Stimulated activated CD8-positive, alpha-beta memory T cell treated with anti-CD3 and anti-CD28 coated beads, Interleukin-4, amount 100 ng/mL, for 1 hour (primary cell): ENCODE results near the gene LMF1.

Source experiments
- DNase-seq, 2 donors: peaks; one replicate each; pipeline ENCODE4 v3.0.0-alpha.2; 2020; ENCODE audit warnings: low read depth in 2 of 2, low spot score in 1 of 2

The LMF1 gene

DNA sequence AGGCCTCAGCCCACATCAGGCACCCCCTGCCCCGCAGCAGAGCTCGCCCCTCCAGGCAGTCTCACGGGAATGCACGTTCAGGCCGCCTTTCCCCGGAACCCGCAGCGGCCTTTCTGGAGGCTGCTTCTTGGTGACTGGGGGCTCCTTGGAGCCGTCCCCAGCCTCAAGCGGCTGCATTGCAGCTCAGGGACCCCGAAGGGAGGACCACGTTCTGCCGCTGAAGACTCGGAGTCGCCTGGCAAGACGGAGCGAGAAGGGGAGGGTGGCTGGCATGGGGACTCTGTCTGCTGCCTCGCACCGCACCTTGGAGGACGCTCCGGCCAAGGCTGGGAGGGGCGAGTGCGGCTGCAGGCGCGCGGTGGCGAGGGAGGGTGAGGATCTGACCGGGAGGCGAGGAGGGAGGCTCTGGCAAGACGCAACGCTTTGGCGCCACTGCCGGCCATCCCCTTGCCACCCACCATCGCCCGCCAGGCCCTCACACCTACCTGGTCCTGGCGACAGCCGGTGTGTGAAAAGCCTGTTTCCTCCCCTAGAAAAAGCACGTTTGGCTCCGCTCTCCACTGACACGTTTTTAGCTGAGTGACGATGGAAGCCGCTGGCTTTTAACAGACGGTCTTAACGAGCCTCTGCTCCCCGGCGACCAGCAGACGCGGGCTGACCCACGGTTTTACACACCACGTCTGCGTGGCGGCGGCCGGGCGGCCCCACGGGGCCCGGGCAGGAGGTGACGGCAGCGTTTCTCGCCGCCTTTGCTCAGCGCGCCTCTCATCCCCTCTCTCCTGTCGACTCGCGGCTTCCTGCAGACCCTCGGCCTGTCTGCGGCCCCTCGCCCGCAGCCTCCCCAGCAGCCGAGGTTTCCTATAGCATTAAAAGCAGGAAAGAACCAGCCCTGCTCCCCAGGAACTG lies 153.5 kb downstream of the LMF1 start:
- no peak for DNase-seq

DNA sequence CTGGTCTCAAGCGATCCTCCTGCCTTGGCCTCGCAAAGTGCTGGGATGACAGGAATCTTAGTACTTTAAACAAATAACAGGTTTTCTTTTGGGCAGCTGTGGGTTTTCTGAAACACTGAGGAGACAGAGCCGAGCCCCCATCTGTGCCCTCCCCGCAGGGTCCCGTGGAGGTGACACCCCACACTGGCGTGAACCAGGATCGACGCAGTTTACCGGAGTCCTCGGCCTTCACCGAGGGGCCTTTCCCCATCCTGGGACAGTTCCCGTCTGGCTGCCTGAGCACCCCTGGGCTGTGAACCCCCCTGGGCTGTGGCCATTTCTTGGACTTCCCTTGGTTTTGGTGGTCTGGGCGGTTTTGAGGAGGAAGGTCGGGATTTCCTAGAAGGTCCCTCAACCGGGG lies 154.9 kb downstream of the LMF1 start:
- DNase-seq: no peak

DNA sequence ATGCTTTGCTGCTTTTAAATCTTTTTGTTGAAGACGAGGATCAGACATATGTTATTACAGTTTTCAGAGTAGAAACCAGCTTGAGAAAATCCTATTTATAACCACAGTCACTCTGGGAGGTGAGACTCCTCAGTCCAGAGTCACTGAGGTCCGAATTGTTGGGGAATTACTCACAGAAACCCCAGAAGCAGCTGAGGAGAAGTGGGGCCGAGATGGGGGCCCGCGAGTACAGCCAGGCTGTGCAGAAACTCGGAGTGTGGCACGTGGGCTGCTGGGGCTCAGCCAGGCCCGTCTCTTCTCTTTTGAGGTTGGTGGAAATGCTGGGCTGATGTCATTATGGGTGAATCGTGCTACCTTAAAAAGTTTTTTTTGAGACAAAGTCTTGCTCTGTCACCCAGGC lies 155.8 kb downstream of the LMF1 start:
- DNase-seq: no peak

DNA sequence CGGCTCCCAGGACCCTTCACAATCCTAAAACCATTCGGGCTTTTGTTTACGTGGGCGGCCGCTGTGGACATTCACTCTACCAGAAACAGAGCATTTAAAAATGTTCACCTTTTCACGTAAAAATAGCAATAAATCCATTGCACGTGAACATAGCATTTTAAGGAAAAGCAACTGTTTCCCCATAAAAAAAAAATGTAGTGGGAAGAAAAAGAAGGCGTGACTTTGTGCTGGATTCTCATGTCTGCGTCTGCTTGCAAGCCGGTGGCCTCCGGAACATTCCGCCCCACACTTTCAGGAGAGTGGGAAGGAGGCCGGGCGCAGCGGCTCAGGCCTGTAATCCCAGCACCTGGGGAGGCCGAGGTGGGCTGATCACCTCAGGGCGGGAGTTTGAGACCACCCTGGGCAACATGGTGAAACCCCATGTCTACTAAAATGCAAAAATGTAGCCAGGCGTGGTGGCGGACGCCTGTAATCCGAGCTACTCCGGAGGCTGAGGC lies 156.8 kb downstream of the LMF1 start:
- no peak for DNase-seq

DNA sequence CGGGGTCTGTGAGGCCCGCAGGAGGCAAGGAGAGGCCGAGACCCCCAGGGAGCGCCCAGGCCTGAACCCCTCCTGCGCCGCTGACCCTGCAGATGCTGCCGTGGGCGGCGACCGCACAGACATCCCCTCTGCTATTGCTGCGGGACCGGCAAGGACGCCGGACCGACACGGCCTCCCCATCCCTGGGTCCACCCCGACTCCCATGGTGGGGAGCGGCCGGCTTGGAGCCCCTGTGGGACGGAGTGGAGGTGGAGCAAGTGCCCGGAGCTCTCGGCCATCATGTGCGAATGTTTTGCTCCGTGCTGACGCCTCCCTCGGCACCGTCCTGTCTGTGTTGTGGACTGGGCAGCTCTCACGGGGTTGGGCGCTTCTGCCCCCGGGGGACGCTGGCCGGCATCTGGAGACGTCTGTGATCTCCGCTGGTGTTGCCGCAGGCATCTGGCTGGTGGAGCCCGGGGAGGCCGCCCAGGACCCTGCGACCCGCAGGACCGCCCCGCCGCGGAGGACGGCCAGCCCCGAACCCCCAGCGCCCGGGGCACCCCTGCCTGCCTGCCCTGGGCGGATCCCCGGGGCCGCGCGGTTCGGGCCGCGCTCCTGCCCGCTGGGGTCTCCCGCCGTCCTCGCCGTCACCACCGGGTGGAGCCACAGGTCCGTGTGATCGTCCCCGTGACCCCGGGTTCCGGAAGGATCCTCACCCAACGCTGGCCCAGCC lies 157.4 kb downstream of the LMF1 start:
- DNase-seq: peak in 1 of 2 donors; percentile 18

DNA sequence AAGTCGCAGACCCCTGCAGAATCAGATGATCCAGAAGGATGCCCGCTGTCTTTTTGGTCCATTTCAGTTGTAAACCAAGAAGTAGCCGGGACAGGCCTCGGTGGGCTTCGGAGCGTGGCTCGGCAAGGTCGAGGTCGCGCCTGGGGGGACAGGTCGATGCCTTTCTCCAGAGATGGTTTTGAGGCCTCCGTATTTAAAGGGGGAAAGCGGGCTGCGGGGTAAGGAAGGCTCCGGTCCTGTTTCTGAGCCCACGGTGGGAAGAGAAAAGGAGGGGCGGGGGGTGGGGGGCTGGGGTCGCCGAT lies 162.7 kb downstream of the LMF1 start:
- no peak for DNase-seq

DNA sequence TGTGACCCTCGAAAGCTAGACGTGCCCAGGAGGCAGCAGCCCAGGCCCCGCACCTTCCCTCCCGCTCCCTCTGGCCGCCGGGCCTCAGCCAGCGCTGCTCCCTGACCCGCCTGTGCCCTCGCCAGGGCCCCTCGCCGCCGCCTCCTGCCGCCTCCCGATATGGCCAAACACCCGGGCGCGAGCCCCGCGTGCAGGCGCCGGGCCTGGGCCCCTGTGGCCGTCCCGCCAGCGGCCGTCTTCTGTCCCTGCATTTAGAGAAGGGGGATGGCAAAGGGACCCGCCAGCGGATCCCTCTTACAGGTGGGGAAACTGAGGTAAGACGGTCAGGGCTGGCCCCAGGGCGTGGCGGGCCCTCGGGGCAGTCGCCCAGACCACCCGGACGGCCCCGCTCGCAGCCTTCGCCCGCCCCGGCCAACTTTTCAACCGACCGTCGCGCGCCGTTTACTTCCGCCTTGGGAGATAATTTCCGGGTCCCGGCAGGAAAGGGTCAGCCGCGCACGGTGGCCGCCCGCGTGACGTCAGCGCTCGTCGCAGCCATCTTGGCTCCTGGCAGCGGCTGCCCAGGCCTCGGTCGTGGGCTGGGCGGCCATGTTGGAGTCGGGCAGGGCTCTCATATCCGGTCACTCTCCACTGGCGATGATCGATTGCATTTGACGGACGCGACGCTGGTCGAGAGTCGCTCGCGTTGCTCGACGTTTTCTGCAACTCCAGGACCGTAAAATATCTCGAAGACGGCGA lies 163.3 kb downstream of the LMF1 start:
- DNase-seq: peak; percentile 58 to 70

DNA sequence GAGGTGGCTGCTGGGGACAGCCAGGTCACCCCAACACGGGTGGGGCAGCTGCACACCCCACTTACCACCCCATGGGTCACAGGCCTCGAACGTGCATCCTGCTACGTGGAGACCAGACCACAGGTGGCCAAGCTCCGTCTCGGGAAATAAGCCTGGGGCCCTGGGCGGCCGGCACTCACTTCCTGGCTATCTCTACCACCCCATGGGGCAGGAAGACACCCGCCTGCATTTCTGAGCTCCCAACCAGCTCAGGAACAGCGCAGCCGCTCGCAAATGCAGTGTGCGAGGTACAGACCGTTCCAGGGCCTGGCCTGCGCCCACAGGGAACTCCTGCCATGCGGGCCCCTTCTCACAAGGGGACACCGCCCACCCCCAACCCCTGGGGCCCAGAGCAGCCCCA lies 165.3 kb downstream of the LMF1 start:
- no peak for DNase-seq

DNA sequence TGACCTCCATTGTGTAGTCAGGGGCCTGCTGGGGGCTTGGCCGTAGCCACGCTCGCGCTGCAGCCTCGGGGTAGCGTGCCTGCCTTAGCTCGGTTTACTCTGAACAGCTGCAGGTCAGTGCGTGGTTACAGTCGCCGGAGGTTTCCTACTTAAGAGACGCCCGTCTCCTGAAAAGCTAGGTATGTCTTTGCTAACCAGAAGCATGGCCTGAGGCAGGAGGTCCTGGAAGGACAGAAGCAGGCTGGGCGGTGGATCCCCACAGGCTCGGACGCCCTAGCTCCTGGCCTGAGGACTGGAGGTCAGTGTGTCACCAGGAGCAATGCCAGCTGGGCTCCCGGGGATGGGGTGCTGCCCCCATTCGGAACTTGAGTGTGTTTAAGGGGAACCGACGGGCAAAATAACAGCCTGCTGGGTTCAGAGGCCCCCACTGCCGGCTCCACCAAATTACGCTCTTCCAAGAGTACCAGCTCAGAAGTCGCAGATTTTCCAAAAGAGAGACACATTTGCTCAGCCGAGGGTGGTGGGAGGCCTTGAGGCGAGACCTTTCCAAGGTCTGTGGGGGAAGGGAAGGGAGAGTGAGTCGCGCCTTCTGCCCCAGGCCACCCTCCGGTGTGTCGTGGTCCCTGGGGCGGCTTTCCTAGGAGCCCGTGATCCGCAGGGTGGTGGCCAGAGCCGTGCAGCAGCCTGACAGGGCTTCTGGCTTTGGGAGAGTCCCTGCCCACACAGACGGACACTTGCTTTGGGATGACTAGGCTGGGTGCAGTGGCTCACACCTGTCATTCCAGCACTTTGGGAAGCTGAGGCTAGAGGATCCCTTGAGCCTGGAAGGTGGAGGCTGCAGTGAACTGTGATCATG lies 166.4 kb downstream of the LMF1 start:
- no peak for DNase-seq

DNA sequence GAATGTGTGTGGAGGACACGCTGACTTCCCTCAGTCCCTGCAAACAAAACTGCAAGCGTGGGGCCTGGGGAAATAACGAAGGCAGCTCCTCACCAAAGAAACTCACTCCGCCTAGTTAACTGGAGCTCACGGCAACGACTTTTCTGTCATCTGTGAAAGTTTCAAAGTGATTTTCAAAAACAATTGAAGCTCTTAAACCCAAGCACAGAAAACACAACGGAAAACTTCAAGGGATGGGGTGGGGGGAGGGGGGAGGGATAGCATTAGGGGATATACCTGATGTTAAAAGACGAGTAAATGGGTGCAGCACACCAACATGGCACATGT lies 167.1 kb downstream of the LMF1 start:
- DNase-seq: no peak
